Measurements from ENCODE around the gene STK16.

- TF ChIP-seq CTCF (IDR thresholded peaks at IDR 0.05) (no peak), POLR2A (IDR thresholded peaks at IDR 0.05) (no peak)
Observed at GRCh38 chr2:219214786-219215185, 30.5 kb upstream of the STK16 start.
